Endothelial cell of umbilical vein (primary cell): ENCODE results near the gene MRNIP. TPM values are rescaled to one million over a fixed set of nuclear protein-coding genes. Genes with fewer than 3 reads are reported as not detected.

ENCODE experiments used
- BruUV-seq: library from RNA; stranded (reverse); fragments of 400-500 nt; replicated peaks from 2 replicates; lab custom pipeline; 2021; lab: Mats Ljungman, UMichigan
- CTCF ChIA-PET: fragments of 300-600, 350-600 bp; sonication (Branson Sonifier 250); formaldehyde crosslinking; loops from one replicate; lab custom pipeline; 2021; ENCODE audit warnings: antibody characterized with exemption, inconsistent platforms; lab: Charles Lee
- POLR2A ChIA-PET: fragments of 300-600, 350-600 bp; sonication (Branson Sonifier 250); formaldehyde crosslinking; loops from one replicate; lab custom pipeline; 2021; ENCODE audit warnings: antibody characterized with exemption, inconsistent platforms; lab: Charles Lee
- DNase-seq: peaks from one replicate; pipeline ENCODE4 v3.0.0-alpha.2; 2011; ENCODE audit warnings: low read depth, low spot score
- FAIRE-seq: peaks from 2 replicates; lab custom pipeline; 2011; peaks lifted over from hg19 to GRCh38; lab: Jason Lieb, UNC
- H2AFZ ChIP-seq: 2 replicates; pipeline ENCODE4 v1.6.0; 2012; ENCODE audit warnings: low read depth, low read length, control low read depth, inconsistent platforms
- H3K27ac ChIP-seq: 2 replicates; pipeline ENCODE4 v1.5.1; 2011; ENCODE audit warnings: low read depth, mild to moderate bottlenecking, control low read depth, low read length, moderate library complexity; ENCODE audit not compliant: insufficient read depth
- H3K27me3 ChIP-seq, 2 experiments: 2 replicates each; pipeline versions ENCODE4 v1.6.0 to v1.6.1; 2011; ENCODE audit warnings: low read length in 2 of 2, mixed read lengths in 1 of 2; ENCODE audit not compliant: control insufficient read depth in 2 of 2, insufficient read depth in 2 of 2
- H3K36me3 ChIP-seq, 2 experiments: 2 replicates in 1 of 2; 3 replicates in 1 of 2; pipeline ENCODE4 v1.5.1; 2011; ENCODE audit warnings: low read length in 2 of 2, mild to moderate bottlenecking in 1 of 2, moderate library complexity in 1 of 2; ENCODE audit not compliant: control insufficient read depth in 2 of 2, insufficient read depth in 2 of 2; ENCODE audit errors: extremely low read depth in 1 of 2
- H3K4me1 ChIP-seq: 3 replicates; pipeline ENCODE4 v1.5.1; 2011; ENCODE audit warnings: mild to moderate bottlenecking, low read length; ENCODE audit not compliant: control insufficient read depth, insufficient read depth; ENCODE audit errors: extremely low read depth
- H3K4me2 ChIP-seq: 2 replicates; pipeline ENCODE4 v1.6.1; 2011; ENCODE audit warnings: low read length, control low read depth, mixed read lengths; ENCODE audit not compliant: insufficient read depth
- H3K4me3 ChIP-seq, 3 experiments: fragments of 200-600 bp in 1 of 3; sonication (generic), shearing (Covaris generic) in 1 of 3; replicated peaks in 1 of 3; 2 replicates each; pipeline ENCODE4 v1.5.1; 2011 to 2016; ENCODE audit warnings: control low read depth in 3 of 3, low read length in 3 of 3, mild to moderate bottlenecking in 2 of 3, inconsistent platforms in 1 of 3, low read depth in 1 of 3, moderate library complexity in 1 of 3; ENCODE audit not compliant: insufficient read depth in 1 of 3
- H3K79me2 ChIP-seq: 2 replicates; pipeline ENCODE4 v1.6.0; 2012; ENCODE audit warnings: low read length, inconsistent platforms; ENCODE audit not compliant: control insufficient read depth, insufficient read depth
- H3K9ac ChIP-seq: replicated peaks from 2 replicates; pipeline ENCODE3; 2011; ENCODE audit warnings: low read length, control low read depth; ENCODE audit not compliant: insufficient read depth; ENCODE audit errors: extremely low read depth
- H3K9me1 ChIP-seq: replicated peaks from 3 replicates; pipeline ENCODE4 v1.6.0; 2011; ENCODE audit warnings: mild to moderate bottlenecking, low read length; ENCODE audit not compliant: control insufficient read depth, insufficient read depth; ENCODE audit errors: extremely low read depth
- H3K9me3 ChIP-seq: replicated peaks from 2 replicates; pipeline ENCODE4 v1.5.1; 2012; ENCODE audit warnings: low read length, inconsistent platforms; ENCODE audit not compliant: control insufficient read depth, insufficient read depth
- H4K20me1 ChIP-seq: replicated peaks from 2 replicates; pipeline ENCODE3; 2011; ENCODE audit warnings: mild to moderate bottlenecking, low read length; ENCODE audit not compliant: control insufficient read depth, insufficient read depth; ENCODE audit errors: extremely low read depth
- CTCF ChIP-seq, 2 donors: IDR thresholded peaks; 1 replicate in 1 of 2; 2 replicates in 1 of 2; pipeline ENCODE4 v1.5.1; 2011; ENCODE audit warnings: low read length in 2 of 2, mild to moderate bottlenecking in 2 of 2, moderate library complexity in 2 of 2, control low read depth in 1 of 2, inconsistent platforms in 1 of 2, low read depth in 1 of 2; ENCODE audit not compliant: insufficient read depth in 1 of 2; ENCODE audit errors: extremely low read depth in 1 of 2
- EZH2 ChIP-seq: IDR thresholded peaks from 2 replicates; pipeline ENCODE4 v1.6.1; 2012; ENCODE audit warnings: borderline replicate concordance, low read depth, mild to moderate bottlenecking, moderate library complexity, low read length, inconsistent platforms; ENCODE audit not compliant: severe bottlenecking
- FOS ChIP-seq: IDR thresholded peaks from 2 replicates; pipeline ENCODE4 v1.6.1; 2011; ENCODE audit warnings: mild to moderate bottlenecking, low read length, moderate library complexity, borderline replicate concordance; ENCODE audit not compliant: insufficient read depth
- GATA2 ChIP-seq: IDR thresholded peaks from 2 replicates; pipeline ENCODE4 v1.7.0; 2011; ENCODE audit warnings: low read depth, mild to moderate bottlenecking, moderate library complexity, mixed read lengths, low read length; ENCODE audit not compliant: insufficient read length, insufficient read depth
- JUN ChIP-seq: IDR thresholded peaks from 2 replicates; pipeline ENCODE4 v1.6.1; 2011; ENCODE audit warnings: borderline replicate concordance, low read depth; ENCODE audit not compliant: insufficient read length, insufficient read depth
- MAX ChIP-seq: IDR thresholded peaks from 2 replicates; pipeline ENCODE4 v1.6.1; 2011; ENCODE audit not compliant: insufficient read depth, insufficient read length
- MYC ChIP-seq: IDR thresholded peaks from one replicate; pipeline ENCODE4 v1.6.1; 2011; ENCODE audit warnings: mild to moderate bottlenecking, low read depth, low read length
- POLR2A ChIP-seq: IDR thresholded peaks from 2 replicates; pipeline ENCODE4 v1.6.1; 2012; ENCODE audit warnings: low read depth, mild to moderate bottlenecking, control low read depth, low read length
- POLR2AphosphoS5 ChIP-seq: IDR thresholded peaks from 2 replicates; pipeline ENCODE4 v1.6.1; 2012; ENCODE audit warnings: low read depth, mild to moderate bottlenecking, control low read depth, low read length, moderate library complexity; ENCODE audit not compliant: insufficient read depth
- dilution Hi-C: fragments of 300-500 bp; cut with MboI; formaldehyde crosslinking; loops from one replicate; pipeline ENCODE4 v1.15.0; 2019; ENCODE audit warnings: low sequenced_read_pairs; ENCODE audit not compliant: extremely low pct_ligation_motif_present
- intact Hi-C: fragments of 100-400 bp; cut with micrococcal nuclease; formaldehyde crosslinking; loops from one replicate; pipeline ENCODE4 v1.10.0; 2022
- polyA plus RNA-seq, 4 experiments: library from polyadenylated mRNA; depleted of rRNA in 3 of 4; stranded (reverse) in 3 of 4; unstranded in 1 of 4; fragments of >200 nt; gene quantifications; 2 replicates each; pipeline versions ENCODE4 v1.2.1 to v1.2.3, GENCODE V29; 2011 to 2012; ENCODE audit warnings: missing spikeins in 1 of 4
- total RNA-seq: library from RNA; stranded (reverse); gene quantifications from 2 replicates; pipeline ENCODE4 v1.2.3, GENCODE V29; 2021

The MRNIP gene
- total and polyA plus RNA-seq, 2 donors (not counting 3 experiments of a cell fraction or from before 2014, with no cell fraction given): 17.1 to 19.1 TPM

- no peaks in the 10 kb centered on the region for H4K20me1 ChIP-seq
- no peak overlapping the region for H2AFZ ChIP-seq
- H3K4me2 ChIP-seq: no peak overlapping the region
- H3K36me3 ChIP-seq: peaks cover 4 to 60% of the 10 kb centered on the region in 2 experiments
- FAIRE-seq: no peak
- DNase-seq: no peak
- H3K9me3 ChIP-seq: no peaks in the 10 kb centered on the region
- H3K79me2 ChIP-seq: no peaks in the 10 kb centered on the region
- H3K4me3 ChIP-seq: no peak overlapping the region
- H3K27me3 ChIP-seq: no peaks in the 10 kb centered on the region
- CTCF ChIA-PET: interaction anchor here (1.6 kb wide), 1 partner anchor 71 kb away, joined by 4 read pairs; no protein-coding TSS in a partner anchor
- dilution Hi-C loops: no loop called here
- H3K27ac ChIP-seq: no peak overlapping the region
- TF ChIP-seq JUN (no peak), POLR2A (no peak)
- H3K9ac ChIP-seq: no peak overlapping the region
- POLR2A ChIA-PET: no interaction called here
- H3K4me1 ChIP-seq: no peaks in the 10 kb centered on the region
- H3K9me1 ChIP-seq: no peaks in the 10 kb centered on the region
- intact Hi-C loops: no loop called here
- BruUV-seq: no TSS peak
These were observed 14.4 kb upstream of the MRNIP start for GRCh38 chr5:179872828-179873575.

GRCh38 chr5:179872055-179872827, 13.6 kb upstream of the MRNIP start:
- dilution Hi-C loops: no loop called here
- peaks cover 2 to 63% of the 10 kb centered on the region in 2 experiments for H3K36me3 ChIP-seq
- TF ChIP-seq MYC: no peak
- no peak for TF ChIP-seq FOS
- TF ChIP-seq EZH2: no peak
- TF ChIP-seq MAX: no peak
- TF ChIP-seq GATA2: no peak
- no peak for TF ChIP-seq CTCF (IDR thresholded peaks at IDR 0.05; ENCODE audit: extremely low read depth in 1 of 2, insufficient read depth in 1 of 2, low read depth in 1 of 2, low read length in 2 of 2)
- TF ChIP-seq POLR2AphosphoS5: no peak
- TF ChIP-seq POLR2A: no peak
- TF ChIP-seq JUN: no peak
- no peak overlapping the region for H3K4me3 ChIP-seq
- H3K9ac ChIP-seq: no peak overlapping the region
- ChIA-PET POLR2A (no interaction called here), CTCF (no interaction called here)
- H3K79me2 ChIP-seq: no peaks in the 10 kb centered on the region
- no peak overlapping the region for H2AFZ ChIP-seq
- H3K27me3 ChIP-seq: no peaks in the 10 kb centered on the region
- no peak for FAIRE-seq
- no peaks in the 10 kb centered on the region for H3K4me1 ChIP-seq
- H3K4me2 ChIP-seq: no peak overlapping the region
- no peaks in the 10 kb centered on the region for H4K20me1 ChIP-seq
- intact Hi-C loops: no loop called here
- H3K27ac ChIP-seq: no peak overlapping the region
- no TSS peak for BruUV-seq
- H3K9me3 ChIP-seq: no peaks in the 10 kb centered on the region
- no peak for DNase-seq
- H3K9me1 ChIP-seq: no peaks in the 10 kb centered on the region
